ENCODE measurements around the gene DHRS3.

DNA sequence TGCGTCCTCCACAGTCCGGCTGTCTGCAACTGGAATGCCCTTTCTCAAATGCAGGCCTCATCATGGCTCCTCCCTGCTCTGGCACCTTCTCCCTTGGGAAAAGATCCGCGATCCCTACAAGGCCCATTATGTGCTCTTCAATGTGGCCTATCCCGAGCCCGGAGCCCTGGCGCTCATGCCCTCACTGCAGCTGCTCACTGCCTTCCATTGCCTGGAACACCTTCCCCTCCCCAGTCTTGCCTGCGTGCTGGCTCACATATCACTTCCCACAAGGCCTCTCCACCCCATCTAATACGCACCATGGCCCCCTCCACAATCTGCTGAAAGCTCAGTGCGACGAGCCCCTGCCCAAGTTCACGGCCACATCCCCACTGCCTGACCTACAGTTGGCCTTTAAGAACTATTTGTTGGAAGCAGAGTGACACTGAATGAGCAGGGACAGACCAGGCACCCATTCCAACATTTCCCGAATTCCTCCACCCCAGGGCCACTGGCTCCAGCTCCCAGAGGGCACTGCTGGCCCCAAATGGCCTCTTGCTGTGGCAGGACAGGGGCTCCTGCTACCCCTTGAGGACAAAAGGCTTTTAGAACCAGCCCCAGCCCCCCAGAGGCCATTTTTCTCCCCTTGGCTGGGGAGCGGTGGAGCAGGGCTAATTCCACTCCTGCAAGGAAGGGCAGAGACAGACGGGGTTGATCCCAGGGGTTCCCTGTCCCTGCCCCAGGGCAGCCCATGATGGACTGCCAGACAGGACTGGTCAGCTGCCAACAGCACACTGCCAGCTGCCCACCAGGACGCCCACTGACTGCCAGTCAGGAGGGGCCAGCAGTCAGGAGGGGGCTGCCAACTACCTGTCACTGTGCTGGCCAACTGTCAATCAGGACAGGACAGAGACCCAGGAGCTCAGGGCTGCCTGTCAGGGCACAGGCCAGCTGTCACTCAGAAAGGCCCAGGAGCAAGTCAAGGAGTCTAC is 64.8 kb downstream of the DHRS3 start:
- TF ChIP-seq, protein P1, sequence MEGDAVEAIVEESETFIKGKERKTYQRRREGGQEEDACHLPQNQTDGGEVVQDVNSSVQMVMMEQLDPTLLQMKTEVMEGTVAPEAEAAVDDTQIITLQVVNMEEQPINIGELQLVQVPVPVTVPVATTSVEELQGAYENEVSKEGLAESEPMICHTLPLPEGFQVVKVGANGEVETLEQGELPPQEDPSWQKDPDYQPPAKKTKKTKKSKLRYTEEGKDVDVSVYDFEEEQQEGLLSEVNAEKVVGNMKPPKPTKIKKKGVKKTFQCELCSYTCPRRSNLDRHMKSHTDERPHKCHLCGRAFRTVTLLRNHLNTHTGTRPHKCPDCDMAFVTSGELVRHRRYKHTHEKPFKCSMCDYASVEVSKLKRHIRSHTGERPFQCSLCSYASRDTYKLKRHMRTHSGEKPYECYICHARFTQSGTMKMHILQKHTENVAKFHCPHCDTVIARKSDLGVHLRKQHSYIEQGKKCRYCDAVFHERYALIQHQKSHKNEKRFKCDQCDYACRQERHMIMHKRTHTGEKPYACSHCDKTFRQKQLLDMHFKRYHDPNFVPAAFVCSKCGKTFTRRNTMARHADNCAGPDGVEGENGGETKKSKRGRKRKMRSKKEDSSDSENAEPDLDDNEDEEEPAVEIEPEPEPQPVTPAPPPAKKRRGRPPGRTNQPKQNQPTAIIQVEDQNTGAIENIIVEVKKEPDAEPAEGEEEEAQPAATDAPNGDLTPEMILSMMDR (conservative IDR thresholded peaks at IDR 0.05) = no peak
- no peak for TF ChIP-seq EZH2 (IDR thresholded peaks at IDR 0.05; ENCODE audit: low read depth)

Measured in PC-9 (cell line).